GM18909 (cell line): ENCODE results near the gene FLOT1.

Experiments used
- ATAC-seq: cut with Tn5 transposase; IDR thresholded peaks from one replicate; pipeline ENCODE4 v1.9.1; 2021; ENCODE audit warnings: mild to moderate bottlenecking; ENCODE audit not compliant: unreplicated experiment, poor library complexity

FLOT1 gene

GRCh38 chr6:30742316-30743098 lies at the start of gene FLOT1:
FLOT1 (minus strand) TSS chr6:30742687; CDS start chr6:30742189, 498 bp downstream.
- ATAC-seq: peak; percentile 78

GRCh38 chr6:30790724-30791383 lies 48.4 kb upstream of the FLOT1 start:
- no peak for ATAC-seq

- no peak for ATAC-seq
Measured at GRCh38 chr6:30789606-30790005, 47.1 kb upstream of the FLOT1 start.

- no peak for ATAC-seq
Measured at GRCh38 chr6:30787954-30788353, 45.5 kb upstream of the FLOT1 start.

- no peak for ATAC-seq
Measured at GRCh38 chr6:30782425-30783014, 40.0 kb upstream of the FLOT1 start.

GRCh38 chr6:30781743-30782424 lies 39.4 kb upstream of the FLOT1 start:
- no peak for ATAC-seq

GRCh38 chr6:30781395-30781742 lies 38.9 kb upstream of the FLOT1 start:
- ATAC-seq: no peak

GRCh38 chr6:30780642-30780920 lies 38.1 kb upstream of the FLOT1 start:
- no peak for ATAC-seq

GRCh38 chr6:30779850-30780641 lies 37.6 kb upstream of the FLOT1 start:
- ATAC-seq: no peak

GRCh38 chr6:30778001-30778635 lies 35.6 kb upstream of the FLOT1 start:
- ATAC-seq: no peak

- ATAC-seq: no peak
Measured at GRCh38 chr6:30777155-30777485, 34.6 kb upstream of the FLOT1 start.

- no peak for ATAC-seq
Measured at GRCh38 chr6:30776390-30777154, 34.1 kb upstream of the FLOT1 start.

- no peak for ATAC-seq
Measured at GRCh38 chr6:30775104-30775503, 32.6 kb upstream of the FLOT1 start.

- ATAC-seq: no peak
Measured at GRCh38 chr6:30774701-30775100, 32.2 kb upstream of the FLOT1 start.

GRCh38 chr6:30770592-30770991 lies 28.1 kb upstream of the FLOT1 start:
- ATAC-seq: no peak

- ATAC-seq: no peak
Measured at GRCh38 chr6:30769853-30770524, 27.5 kb upstream of the FLOT1 start.

- no peak for ATAC-seq
Measured at GRCh38 chr6:30769088-30769852, 26.8 kb upstream of the FLOT1 start.

GRCh38 chr6:30768634-30769087 lies 26.2 kb upstream of the FLOT1 start:
- ATAC-seq: no peak
